ENCODE measurements around the gene PAQR4. TPM values are rescaled to one million over a fixed set of nuclear protein-coding genes. Genes with fewer than 3 reads are reported as not detected.

Gene PAQR4
- total RNA-seq, 3 donors from 2014 or later (not counting 1 experiment from before 2014, with no cell fraction given): 2.9 to 4.4 (median 3.5) TPM

DNA sequence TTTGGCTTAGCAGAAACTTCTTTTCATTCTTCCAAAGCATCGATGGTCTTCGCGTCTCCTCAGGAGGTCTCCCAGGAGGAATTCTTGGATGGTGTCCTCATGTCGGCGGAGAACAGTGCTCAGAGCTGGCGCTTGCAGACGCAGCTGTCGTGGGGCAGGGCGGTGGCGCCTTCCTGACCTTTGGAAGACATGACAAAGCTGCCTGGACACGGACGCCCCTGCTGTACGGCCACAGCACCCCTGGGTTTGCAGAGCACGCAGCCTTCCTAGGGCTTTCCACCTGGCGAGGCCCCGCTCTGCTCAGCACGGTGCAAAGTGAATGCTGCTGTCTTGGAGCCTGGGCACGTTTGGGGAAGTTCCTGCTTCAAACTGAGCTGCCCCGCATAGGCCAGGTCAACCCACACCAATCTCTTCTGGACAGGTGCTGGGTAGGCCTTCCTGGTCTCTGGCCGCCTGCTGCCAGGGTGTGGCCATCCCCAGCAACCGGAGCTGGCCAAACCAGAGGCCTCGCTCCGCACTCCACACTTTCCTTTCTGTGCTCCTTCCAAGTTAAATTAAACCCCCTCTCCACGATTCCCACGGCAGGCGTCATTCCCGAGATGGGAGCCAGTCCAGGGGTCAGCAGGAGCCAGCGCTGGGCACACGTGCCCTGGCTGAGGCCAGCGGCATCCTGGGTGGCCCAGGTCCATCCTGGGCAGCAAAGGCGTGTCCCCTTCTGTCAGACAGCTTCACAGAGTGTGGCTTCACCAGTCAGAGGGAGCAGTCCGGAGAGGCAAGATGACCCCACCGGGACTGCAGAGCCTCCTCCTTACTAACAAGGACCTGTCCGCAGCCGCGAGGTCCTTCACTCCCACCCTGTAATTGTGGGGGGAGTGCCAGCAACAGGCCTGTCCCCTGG lies 20.1 kb upstream of the PAQR4 start:
- 91% methylated on average over 36 of the region's 36 CpGs for WGBS (ENCODE audit: insufficient coverage)
- Histone ChIP-seq H3K9me3 (ENCODE audit: control insufficient read depth, insufficient read depth, low read length) (no peaks in the 10 kb centered on the region), H3K36me3 (ENCODE audit: control insufficient read depth, insufficient read depth, low read length) (no peaks in the 10 kb centered on the region), H3K27me3 (ENCODE audit: control insufficient read depth, insufficient read depth, low read length) (no peaks in the 10 kb centered on the region), H3K27ac (ENCODE audit: low read length) (no peak overlapping the region), H3K4me1 (ENCODE audit: control insufficient read depth, insufficient read depth, low read length) (no peaks in the 10 kb centered on the region), H3K4me3 (ENCODE audit: low read length) (no peak overlapping the region)
- no peak for DNase-seq
- H3K27me3 Mint-ChIP-seq (ENCODE audit: low read depth in 2 of 2): no peaks in the 10 kb centered on the region
- H3K4me3 Mint-ChIP-seq: no peak overlapping the region
- H3K4me1 Mint-ChIP-seq: no peaks in the 10 kb centered on the region
- intact Hi-C loops (cut with micrococcal nuclease): no loop called here
- no peaks in the 10 kb centered on the region for H3K36me3 Mint-ChIP-seq
- TF ChIP-seq, protein P1, sequence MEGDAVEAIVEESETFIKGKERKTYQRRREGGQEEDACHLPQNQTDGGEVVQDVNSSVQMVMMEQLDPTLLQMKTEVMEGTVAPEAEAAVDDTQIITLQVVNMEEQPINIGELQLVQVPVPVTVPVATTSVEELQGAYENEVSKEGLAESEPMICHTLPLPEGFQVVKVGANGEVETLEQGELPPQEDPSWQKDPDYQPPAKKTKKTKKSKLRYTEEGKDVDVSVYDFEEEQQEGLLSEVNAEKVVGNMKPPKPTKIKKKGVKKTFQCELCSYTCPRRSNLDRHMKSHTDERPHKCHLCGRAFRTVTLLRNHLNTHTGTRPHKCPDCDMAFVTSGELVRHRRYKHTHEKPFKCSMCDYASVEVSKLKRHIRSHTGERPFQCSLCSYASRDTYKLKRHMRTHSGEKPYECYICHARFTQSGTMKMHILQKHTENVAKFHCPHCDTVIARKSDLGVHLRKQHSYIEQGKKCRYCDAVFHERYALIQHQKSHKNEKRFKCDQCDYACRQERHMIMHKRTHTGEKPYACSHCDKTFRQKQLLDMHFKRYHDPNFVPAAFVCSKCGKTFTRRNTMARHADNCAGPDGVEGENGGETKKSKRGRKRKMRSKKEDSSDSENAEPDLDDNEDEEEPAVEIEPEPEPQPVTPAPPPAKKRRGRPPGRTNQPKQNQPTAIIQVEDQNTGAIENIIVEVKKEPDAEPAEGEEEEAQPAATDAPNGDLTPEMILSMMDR (IDR thresholded peaks at IDR 0.05): no peak
- no peaks in the 10 kb centered on the region for H3K9me3 Mint-ChIP-seq
- ATAC-seq: no peak
- H3K27ac Mint-ChIP-seq: no peak overlapping the region

DNA sequence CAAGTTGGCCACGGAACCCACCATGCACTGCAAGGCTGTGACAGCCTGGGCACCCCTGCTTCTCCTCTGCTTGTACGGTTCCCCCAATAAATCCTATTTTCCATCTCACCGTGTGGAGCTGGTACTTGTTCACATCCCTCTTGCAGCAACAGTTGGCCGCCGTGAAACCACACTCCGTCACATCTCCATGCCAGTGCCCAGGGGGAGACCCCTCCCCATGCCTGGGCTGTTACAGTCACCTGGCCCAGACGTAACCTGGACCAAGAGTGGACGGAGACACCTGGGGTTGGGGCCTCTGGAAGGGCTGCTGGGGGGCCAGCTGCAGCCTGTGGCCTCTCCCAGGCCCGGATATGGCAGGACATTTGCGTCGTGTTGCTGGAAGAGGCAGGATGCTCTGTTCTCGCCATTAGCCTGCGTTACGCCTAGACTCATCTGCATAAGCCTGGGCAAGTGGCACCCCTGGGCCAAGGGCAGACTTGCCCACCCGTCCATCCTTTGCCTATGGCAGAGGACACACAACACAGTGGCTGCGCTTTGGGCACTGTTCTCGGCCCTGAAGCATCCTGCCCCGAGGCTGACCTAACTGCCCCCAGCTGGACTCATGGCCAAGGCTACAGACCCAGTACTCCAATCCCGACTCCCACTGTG lies 19.3 kb upstream of the PAQR4 start:
- intact Hi-C loops (cut with micrococcal nuclease): no loop called here
- Histone ChIP-seq H3K27me3 (ENCODE audit: control insufficient read depth, insufficient read depth, low read length) (no peaks in the 10 kb centered on the region), H3K4me3 (ENCODE audit: low read length) (no peak overlapping the region), H3K4me1 (ENCODE audit: control insufficient read depth, insufficient read depth, low read length) (no peaks in the 10 kb centered on the region), H3K27ac (ENCODE audit: low read length) (no peak overlapping the region), H3K36me3 (ENCODE audit: control insufficient read depth, insufficient read depth, low read length) (no peaks in the 10 kb centered on the region), H3K9me3 (ENCODE audit: control insufficient read depth, insufficient read depth, low read length) (no peaks in the 10 kb centered on the region)
- DNase-seq (no peak), ATAC-seq (no peak)
- H3K9me3 Mint-ChIP-seq: no peaks in the 10 kb centered on the region
- H3K4me3 Mint-ChIP-seq: no peak overlapping the region
- 95% methylated on average over 19 of the region's 19 CpGs for WGBS (ENCODE audit: insufficient coverage)
- H3K36me3 Mint-ChIP-seq: no peaks in the 10 kb centered on the region
- no peaks in the 10 kb centered on the region for H3K4me1 Mint-ChIP-seq
- TF ChIP-seq, protein P1 (IDR thresholded peaks at IDR 0.05): no peak
- H3K27me3 Mint-ChIP-seq (ENCODE audit: low read depth in 2 of 2): no peaks in the 10 kb centered on the region
- no peak overlapping the region for H3K27ac Mint-ChIP-seq

DNA sequence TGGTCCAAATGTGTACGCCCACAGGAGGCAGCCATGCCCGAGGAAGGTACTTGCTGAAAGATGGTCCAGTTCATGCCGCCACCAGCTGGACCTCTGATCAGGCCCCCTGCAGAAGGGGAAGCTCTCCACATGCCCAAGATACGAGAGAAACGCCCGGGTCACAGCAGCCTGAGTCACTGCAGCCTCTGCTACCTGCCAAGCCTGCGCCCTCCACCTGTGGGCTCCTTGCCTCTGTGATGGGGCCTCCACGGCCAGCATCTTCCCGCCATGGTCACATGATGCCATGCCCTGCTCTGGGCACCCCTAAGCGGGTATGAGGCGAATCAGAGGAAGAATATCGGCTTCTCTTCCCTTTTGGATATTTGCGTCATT lies 18.8 kb upstream of the PAQR4 start:
- Mint-ChIP-seq H3K9me3 (no peaks in the 10 kb centered on the region), H3K4me3 (no peak overlapping the region), H3K27me3 (ENCODE audit: low read depth in 2 of 2) (no peaks in the 10 kb centered on the region), H3K4me1 (no peaks in the 10 kb centered on the region), H3K36me3 (no peaks in the 10 kb centered on the region), H3K27ac (no peak overlapping the region)
- Histone ChIP-seq H3K4me1 (ENCODE audit: control insufficient read depth, insufficient read depth, low read length) (no peaks in the 10 kb centered on the region), H3K4me3 (ENCODE audit: low read length) (no peak overlapping the region), H3K36me3 (ENCODE audit: control insufficient read depth, insufficient read depth, low read length) (no peaks in the 10 kb centered on the region), H3K27ac (ENCODE audit: low read length) (no peak overlapping the region), H3K27me3 (ENCODE audit: control insufficient read depth, insufficient read depth, low read length) (peaks cover 2% of the 10 kb centered on the region), H3K9me3 (ENCODE audit: control insufficient read depth, insufficient read depth, low read length) (no peaks in the 10 kb centered on the region)
- intact Hi-C loops (cut with micrococcal nuclease): no loop called here
- WGBS (ENCODE audit: insufficient coverage): 96% methylated on average over 13 of the region's 13 CpGs
- ATAC-seq (no peak), DNase-seq (no peak)
- TF ChIP-seq, protein P1 (IDR thresholded peaks at IDR 0.05): no peak

Measured in natural killer cell (primary cell).